Measurements from ENCODE around the gene TK2.

GRCh38 chr16:66522816-66523590 lies 26.9 kb downstream of the TK2 start:
- TF ChIP-seq EZH2 (IDR thresholded peaks at IDR 0.05; ENCODE audit: insufficient read depth, poor library complexity, severe bottlenecking) (no peak), EZH2phosphoT487 (IDR thresholded peaks at IDR 0.05; ENCODE audit: insufficient read depth, low read depth) (no peak)

Data from GM23248 (cell line).